Natural killer cell (primary cell): Measurements from ENCODE around the gene RBM38. TPM values are rescaled to one million over a fixed set of nuclear protein-coding genes. Genes with fewer than 3 reads are reported as not detected.
"Not testable (repeated sequence)": the region's sequence is repeated elsewhere in the genome, so short reads cannot be mapped to it uniquely, and the experiment has no call there.

Experiments used
- ATAC-seq, 3 donors: fragments of 150-1000 bp in 2 of 3; fragments of 200-7000 bp in 1 of 3; cut with Tn5 transposase; 1 replicate in 1 of 3; 2 replicates in 2 of 3; pipeline ENCODE4 v1.10.0; 2021; ENCODE audit warnings: mild to moderate bottlenecking in 2 of 3, moderate library complexity in 2 of 3
- DNase-seq, 2 donors: peaks; one replicate each; pipeline versions ENCODE4 v3.0.0 to v3.0.0-alpha.2; 2013 to 2021; ENCODE audit warnings: mixed read lengths in 1 of 2
- H3K27ac ChIP-seq: one replicate; pipeline ENCODE4 v1.5.1; 2013; ENCODE audit warnings: mild to moderate bottlenecking, low read length
- H3K27me3 ChIP-seq: one replicate; pipeline ENCODE4 v1.6.1; 2013; ENCODE audit warnings: low read length; ENCODE audit not compliant: control insufficient read depth, insufficient read depth
- H3K36me3 ChIP-seq: one replicate; pipeline ENCODE4 v1.6.1; 2013; ENCODE audit warnings: low read length; ENCODE audit not compliant: control insufficient read depth, insufficient read depth
- H3K4me1 ChIP-seq: one replicate; pipeline ENCODE4 v1.6.1; 2013; ENCODE audit warnings: low read length; ENCODE audit not compliant: control insufficient read depth, insufficient read depth
- H3K4me3 ChIP-seq: one replicate; pipeline ENCODE4 v1.5.1; 2013; ENCODE audit warnings: low read length
- H3K9me3 ChIP-seq: one replicate; pipeline ENCODE4 v1.6.1; 2013; ENCODE audit warnings: low read length; ENCODE audit not compliant: control insufficient read depth, insufficient read depth
- H3K27ac Mint-ChIP-seq, 2 donors: one replicate each; pipeline ENCODE4 v1.8.0; 2022; ENCODE audit warnings: mild to moderate bottlenecking in 2 of 2, mixed read lengths in 2 of 2, moderate library complexity in 1 of 2
- H3K27me3 Mint-ChIP-seq, 2 donors: one replicate each; pipeline ENCODE4 v1.8.0; 2022; ENCODE audit warnings: low read depth in 2 of 2, mixed read lengths in 2 of 2
- H3K36me3 Mint-ChIP-seq: one replicate; pipeline ENCODE4 v1.8.0; 2022; ENCODE audit warnings: mixed read lengths
- H3K4me1 Mint-ChIP-seq, 2 donors: one replicate each; pipeline ENCODE4 v1.8.0; 2022; ENCODE audit warnings: mixed read lengths in 2 of 2
- H3K4me3 Mint-ChIP-seq: one replicate; pipeline ENCODE4 v1.8.0; 2022; ENCODE audit warnings: mild to moderate bottlenecking, moderate library complexity, mixed read lengths
- H3K9me3 Mint-ChIP-seq, 2 donors: one replicate each; pipeline ENCODE4 v1.8.0; 2022; ENCODE audit warnings: mixed read lengths in 2 of 2
- WGBS: methylation state at CpG from one replicate; pipeline ENCODE4 v1.1.7; 2013; ENCODE audit warnings: missing lambda C conversion rate; ENCODE audit not compliant: insufficient coverage; 5-methylcytosine and 5-hydroxymethylcytosine counted together
- intact Hi-C: fragments of 100-400 bp; cut with micrococcal nuclease; formaldehyde crosslinking; loops from one replicate; pipeline ENCODE4 v1.14.2; 2022
- total RNA-seq, 4 donors: library from RNA; stranded (reverse); fragments of 120-200 nt in 1 of 4; gene quantifications; one replicate each; pipeline versions ENCODE4 v1.2.3 to v1.2.4, GENCODE V29; 2013 to 2022
- TF ChIP-seq, protein P1 (sequence below): fragments of 200-600 bp; IDR thresholded peaks from one replicate; pipeline ENCODE4 v1.8.0; 2022; ENCODE audit warnings: antibody characterized with exemption

The RBM38 gene
- total RNA-seq, 3 donors from 2014 or later (not counting 1 experiment from before 2014, with no cell fraction given) = 217 to 392 (median 264) TPM

DNA sequence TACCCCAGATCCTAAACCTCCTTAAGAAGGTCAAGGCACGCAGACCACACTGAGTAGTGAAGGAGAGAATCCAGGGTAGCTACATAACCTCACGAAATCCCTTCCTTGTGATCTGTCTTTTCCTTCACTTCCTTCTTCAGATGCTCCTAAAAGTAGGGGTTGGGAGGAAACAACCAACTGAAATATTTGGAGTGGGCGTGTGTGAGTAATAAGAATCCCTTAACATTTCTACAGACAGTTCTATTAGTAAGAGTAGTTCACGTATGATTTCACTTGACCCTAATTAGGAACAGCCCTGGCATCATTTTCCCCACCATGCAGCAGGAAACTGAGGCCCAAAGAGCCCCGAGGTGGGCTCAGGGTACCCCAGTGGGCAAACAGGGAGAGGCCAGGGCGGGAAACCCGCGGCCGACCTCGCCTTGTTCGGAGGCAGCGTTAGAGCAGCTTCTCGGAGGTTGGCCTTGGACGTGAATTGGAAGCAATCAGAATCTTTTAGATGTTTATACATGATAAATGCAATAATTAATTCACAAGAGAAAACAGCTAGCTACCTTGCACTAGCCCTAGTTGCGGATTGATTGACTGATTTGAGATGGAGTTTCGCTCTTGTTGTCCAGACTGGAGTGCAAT is 41.0 kb upstream of the RBM38 start:
- peaks cover 17% of the 10 kb centered on the region for H3K36me3 ChIP-seq
- Mint-ChIP-seq H3K27ac (peak overlapping the region; percentile 69 to 83), H3K9me3 (no peaks in the 10 kb centered on the region), H3K36me3 (peaks cover under 1% of the 10 kb centered on the region), H3K4me3 (peak overlapping the region; percentile 61), H3K4me1 (peaks cover 25% of the 10 kb centered on the region in 2 donors), H3K27me3 (no peaks in the 10 kb centered on the region)
- DNase-seq = peak in 1 of 2 donors; percentile 26
- TF ChIP-seq, protein P1, sequence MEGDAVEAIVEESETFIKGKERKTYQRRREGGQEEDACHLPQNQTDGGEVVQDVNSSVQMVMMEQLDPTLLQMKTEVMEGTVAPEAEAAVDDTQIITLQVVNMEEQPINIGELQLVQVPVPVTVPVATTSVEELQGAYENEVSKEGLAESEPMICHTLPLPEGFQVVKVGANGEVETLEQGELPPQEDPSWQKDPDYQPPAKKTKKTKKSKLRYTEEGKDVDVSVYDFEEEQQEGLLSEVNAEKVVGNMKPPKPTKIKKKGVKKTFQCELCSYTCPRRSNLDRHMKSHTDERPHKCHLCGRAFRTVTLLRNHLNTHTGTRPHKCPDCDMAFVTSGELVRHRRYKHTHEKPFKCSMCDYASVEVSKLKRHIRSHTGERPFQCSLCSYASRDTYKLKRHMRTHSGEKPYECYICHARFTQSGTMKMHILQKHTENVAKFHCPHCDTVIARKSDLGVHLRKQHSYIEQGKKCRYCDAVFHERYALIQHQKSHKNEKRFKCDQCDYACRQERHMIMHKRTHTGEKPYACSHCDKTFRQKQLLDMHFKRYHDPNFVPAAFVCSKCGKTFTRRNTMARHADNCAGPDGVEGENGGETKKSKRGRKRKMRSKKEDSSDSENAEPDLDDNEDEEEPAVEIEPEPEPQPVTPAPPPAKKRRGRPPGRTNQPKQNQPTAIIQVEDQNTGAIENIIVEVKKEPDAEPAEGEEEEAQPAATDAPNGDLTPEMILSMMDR = no peak
- H3K4me3 ChIP-seq = no peak overlapping the region
- intact Hi-C loops = no loop called here
- H3K4me1 ChIP-seq = peaks cover 10% of the 10 kb centered on the region
- WGBS = 91% methylated on average over 10 of the region's 16 CpGs
- H3K9me3 ChIP-seq = no peaks in the 10 kb centered on the region
- H3K27ac ChIP-seq = no peak overlapping the region
- H3K27me3 ChIP-seq = no peaks in the 10 kb centered on the region
- no peak for ATAC-seq

DNA sequence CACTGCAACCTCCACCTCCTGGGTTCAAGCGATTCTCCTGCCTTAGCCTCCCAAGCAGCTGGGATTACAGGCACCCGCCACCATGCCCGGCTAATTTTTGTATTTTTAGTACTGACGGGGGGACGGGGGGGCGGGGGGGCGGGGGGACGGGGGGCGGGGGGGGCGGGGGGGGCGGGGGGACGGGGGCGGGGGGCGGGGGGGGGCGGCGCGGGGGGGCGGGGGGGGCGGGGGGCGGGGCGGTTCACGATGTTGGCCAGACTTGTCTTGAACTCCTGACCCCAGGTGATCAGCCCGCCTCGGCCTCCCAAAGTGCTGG is 40.5 kb upstream of the RBM38 start:
- H3K36me3 Mint-ChIP-seq, H3K27me3 ChIP-seq, H3K9me3 Mint-ChIP-seq, intact Hi-C loops, H3K9me3 ChIP-seq, DNase-seq, H3K27me3 Mint-ChIP-seq, H3K4me1 ChIP-seq: not testable (repeated sequence)
- Mint-ChIP-seq H3K4me1 (peaks cover 25% of the 10 kb centered on the region in 2 donors), H3K4me3 (peak overlapping the region; percentile 86), H3K27ac (peak overlapping the region; percentile 77 to 83)
- Histone ChIP-seq H3K4me3 (peak overlapping the region; percentile 58), H3K27ac (peak overlapping the region; percentile 78), H3K36me3 (peaks cover 22% of the 10 kb centered on the region)
- ATAC-seq = peak in 1 of 3 donors; percentile 61
- WGBS = 0% methylated on average over 5 of the region's 24 CpGs

DNA sequence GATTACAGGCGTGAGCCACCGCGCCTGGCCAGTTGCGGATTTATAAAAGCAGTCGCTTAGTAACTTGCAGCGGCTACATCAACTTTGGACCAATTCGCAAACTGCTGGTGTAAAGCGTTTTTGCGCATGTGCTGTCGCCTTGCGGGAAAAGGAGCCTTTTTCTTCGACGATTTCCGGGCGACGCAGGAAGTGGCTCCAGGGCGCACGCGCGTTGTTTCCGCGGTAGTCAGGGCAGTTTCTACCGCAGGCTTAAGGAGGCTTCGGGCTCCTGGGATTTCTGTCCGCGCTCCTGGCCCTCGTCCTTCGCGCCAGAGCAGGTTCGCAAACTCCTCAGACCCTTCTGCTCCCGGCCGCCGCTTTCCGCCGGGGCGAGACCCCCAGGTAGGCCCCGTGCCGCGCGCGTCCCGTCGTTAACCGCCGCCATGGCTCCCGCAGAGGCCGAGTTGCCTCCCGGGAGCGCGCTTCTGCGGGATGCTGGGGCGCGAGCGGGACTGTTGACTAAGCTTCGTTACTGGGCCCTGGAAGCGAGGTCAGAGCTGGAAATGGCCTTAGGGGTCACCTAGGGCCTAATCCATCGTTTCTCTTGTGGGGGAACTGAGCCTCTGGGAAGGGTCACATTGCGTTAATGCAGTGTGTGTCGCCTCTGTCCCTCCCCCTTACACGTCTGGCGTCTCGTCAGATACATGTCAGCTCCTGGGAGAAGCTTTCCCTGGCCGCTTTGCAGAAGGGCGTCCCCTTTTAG is 40.0 kb upstream of the RBM38 start, which contains the start of gene RAE1:
RAE1 (plus strand) TSS at position 214 of the 742 bp plus-strand sequence. CDS start 2,784 bp downstream, outside the sequence.
- TF ChIP-seq, protein P1 = no peak
- ATAC-seq (peak; percentile 83 to 89 (median 86)), DNase-seq (peak; percentile 87 to 98)
- peak within 1 kb of the TSS; percentile 86 for H3K4me3 Mint-ChIP-seq
- H3K27me3 ChIP-seq = no peaks in the 10 kb centered on the region
- H3K4me3 ChIP-seq = peak within 1 kb of the TSS; percentile 58
- H3K36me3 Mint-ChIP-seq = peaks cover 11% of the 10 kb centered on the region
- no peaks in the 10 kb centered on the region for H3K27me3 Mint-ChIP-seq
- peaks cover 10% of the 10 kb centered on the region for H3K4me1 ChIP-seq
- H3K36me3 ChIP-seq = peaks cover 27% of the 10 kb centered on the region
- H3K4me1 Mint-ChIP-seq = peaks cover 25% of the 10 kb centered on the region in 2 donors
- intact Hi-C loops = no loop called here
- WGBS = under 1% methylated on average over 64 of the region's 64 CpGs
- H3K27ac ChIP-seq = peak within 1 kb of the TSS; percentile 78
- H3K9me3 Mint-ChIP-seq = no peaks in the 10 kb centered on the region
- peak within 1 kb of the TSS; percentile 77 to 83 for H3K27ac Mint-ChIP-seq
- no peaks in the 10 kb centered on the region for H3K9me3 ChIP-seq

DNA sequence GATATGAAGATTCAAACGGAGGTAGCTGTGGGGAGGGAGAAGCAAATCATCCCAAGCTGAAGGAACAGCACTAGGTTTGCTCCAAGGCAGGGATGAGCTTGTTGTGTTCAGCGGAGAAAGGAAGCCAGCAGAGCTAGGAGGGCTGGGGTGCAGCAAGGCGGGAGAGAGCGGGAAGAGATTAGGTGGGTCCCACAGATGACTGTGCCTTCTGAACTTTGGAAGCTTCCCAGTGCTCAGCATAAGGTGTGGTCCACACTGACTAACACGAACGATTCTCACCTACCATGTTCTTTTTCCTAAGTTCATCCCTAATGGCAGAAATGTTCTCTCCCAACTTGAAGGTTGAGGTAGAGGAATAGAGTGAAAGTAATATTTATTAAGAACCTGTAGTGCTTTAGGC is 38.9 kb upstream of the RBM38 start:
- Histone ChIP-seq H3K27ac (no peak overlapping the region), H3K4me1 (peaks cover 10% of the 10 kb centered on the region), H3K36me3 (peaks cover 35% of the 10 kb centered on the region), H3K4me3 (no peak overlapping the region), H3K27me3 (no peaks in the 10 kb centered on the region), H3K9me3 (no peaks in the 10 kb centered on the region)
- Mint-ChIP-seq H3K27ac (peak overlapping the region; percentile 77 to 83), H3K36me3 (peaks cover 14% of the 10 kb centered on the region), H3K9me3 (no peaks in the 10 kb centered on the region), H3K4me1 (peaks cover 25% of the 10 kb centered on the region in 2 donors), H3K27me3 (no peaks in the 10 kb centered on the region), H3K4me3 (peak overlapping the region; percentile 86)
- ATAC-seq (no peak), DNase-seq (no peak)
- WGBS = 89% methylated on average over 4 of the region's 6 CpGs
- TF ChIP-seq, protein P1 = no peak
- intact Hi-C loops = no loop called here
